NCI-H748 (cell line): ENCODE data around the gene CCDC68.
"Not testable (repeated sequence)": the region's sequence is repeated elsewhere in the genome, so short reads cannot be mapped to it uniquely, and the experiment has no call there.

Experiments
- DNase-seq: peaks from one replicate; lab custom pipeline; 2025; ENCODE audit not compliant: unreplicated experiment; lab: John Stamatoyannopoulos, UW

Gene CCDC68

GRCh38 chr18:54958704-54959625 lies at the start of gene CCDC68:
Gene CCDC68, minus strand, starts transcription at chr18:54959461. Its CDS starts 16,670 bp downstream, at chr18:54942791.
- DNase-seq: peak; percentile 35

- no peak for DNase-seq
These were observed 48.3 kb upstream of the CCDC68 start for GRCh38 chr18:55007602-55008001.

- DNase-seq: no peak
These were observed 44.4 kb upstream of the CCDC68 start for GRCh38 chr18:55003695-55004094.

GRCh38 chr18:55002261-55002660 lies 43.0 kb upstream of the CCDC68 start:
- no peak for DNase-seq

- peak; percentile 28 for DNase-seq
These were observed 42.2 kb upstream of the CCDC68 start for GRCh38 chr18:55001394-55002024.

- DNase-seq: no peak
These were observed 41.3 kb upstream of the CCDC68 start for GRCh38 chr18:55000529-55000928.

- DNase-seq: no peak
These were observed 39.8 kb upstream of the CCDC68 start for GRCh38 chr18:54999016-54999415.

- DNase-seq: no peak
These were observed 36.3 kb upstream of the CCDC68 start for GRCh38 chr18:54995421-54996143.

- DNase-seq: no peak
These were observed 32.7 kb upstream of the CCDC68 start for GRCh38 chr18:54991981-54992380.

GRCh38 chr18:54984908-54985307 lies 25.6 kb upstream of the CCDC68 start:
- DNase-seq: no peak

- DNase-seq: no peak
These were observed 24.5 kb upstream of the CCDC68 start for GRCh38 chr18:54983791-54984190.

GRCh38 chr18:54983041-54983686 lies 23.9 kb upstream of the CCDC68 start:
- peak; percentile 64 for DNase-seq

GRCh38 chr18:54981076-54981475 lies 21.8 kb upstream of the CCDC68 start:
- no peak for DNase-seq

GRCh38 chr18:54975598-54975997 lies 16.3 kb upstream of the CCDC68 start:
- no peak for DNase-seq

- no peak for DNase-seq
These were observed 13.8 kb upstream of the CCDC68 start for GRCh38 chr18:54973046-54973445.

GRCh38 chr18:54968807-54969206 lies 9.5 kb upstream of the CCDC68 start:
- no peak for DNase-seq

GRCh38 chr18:54968237-54968636 lies 9.0 kb upstream of the CCDC68 start:
- DNase-seq: not testable (repeated sequence)

- DNase-seq: no peak
These were observed 8.5 kb upstream of the CCDC68 start for GRCh38 chr18:54967786-54968185.

- DNase-seq: no peak
These were observed 5.5 kb upstream of the CCDC68 start for GRCh38 chr18:54964741-54965140.

- no peak for DNase-seq
These were observed 3.8 kb upstream of the CCDC68 start for GRCh38 chr18:54962919-54963645.
